Activated CD4-positive, alpha-beta T cell treated with anti-CD3 and anti-CD28 coated beads, Interleukin-2, amount 10 ng/mL, durations not matched to agents 7 days and 5 days (primary cell): Measurements from ENCODE around the gene C16orf96. TPM values are rescaled to one million over a fixed set of nuclear protein-coding genes. Genes with fewer than 3 reads are reported as not detected.

Source experiments
- CTCF ChIA-PET: fragments of 350-600 bp; sonication (Branson Sonifier 250); formaldehyde crosslinking; loops from one replicate; lab custom pipeline; 2021; ENCODE audit warnings: antibody characterized with exemption; lab: Charles Lee
- POLR2A ChIA-PET: fragments of 350-600 bp; sonication (Branson Sonifier 250); formaldehyde crosslinking; loops from one replicate; lab custom pipeline; 2021; ENCODE audit warnings: antibody characterized with exemption; lab: Charles Lee
- DNase-seq: peaks from one replicate; pipeline ENCODE4 v3.0.0-alpha.2; 2020
- H3K27ac Mint-ChIP-seq: one replicate; pipeline ENCODE4 v1.8.0; 2021; ENCODE audit warnings: mild to moderate bottlenecking, moderate library complexity, mixed read lengths
- H3K27me3 Mint-ChIP-seq: one replicate; pipeline ENCODE4 v1.8.0; 2021; ENCODE audit warnings: mixed read lengths
- H3K36me3 Mint-ChIP-seq: one replicate; pipeline ENCODE4 v1.8.0; 2021; ENCODE audit warnings: low read depth, mixed read lengths
- H3K4me1 Mint-ChIP-seq: one replicate; pipeline ENCODE4 v1.8.0; 2021; ENCODE audit warnings: mixed read lengths
- H3K4me3 Mint-ChIP-seq: one replicate; pipeline ENCODE4 v1.8.0; 2021; ENCODE audit warnings: mild to moderate bottlenecking, moderate library complexity, mixed read lengths
- H3K9me3 Mint-ChIP-seq: one replicate; pipeline ENCODE4 v1.8.0; 2021; ENCODE audit warnings: mixed read lengths
- total RNA-seq, 2 experiments: library from RNA; stranded (reverse); gene quantifications; one replicate each; pipeline ENCODE4 v1.2.3, GENCODE V29; 2021

The C16orf96 gene
- total RNA-seq, 2 experiments from 2014 or later = 0.21 to 0.22 TPM

DNA sequence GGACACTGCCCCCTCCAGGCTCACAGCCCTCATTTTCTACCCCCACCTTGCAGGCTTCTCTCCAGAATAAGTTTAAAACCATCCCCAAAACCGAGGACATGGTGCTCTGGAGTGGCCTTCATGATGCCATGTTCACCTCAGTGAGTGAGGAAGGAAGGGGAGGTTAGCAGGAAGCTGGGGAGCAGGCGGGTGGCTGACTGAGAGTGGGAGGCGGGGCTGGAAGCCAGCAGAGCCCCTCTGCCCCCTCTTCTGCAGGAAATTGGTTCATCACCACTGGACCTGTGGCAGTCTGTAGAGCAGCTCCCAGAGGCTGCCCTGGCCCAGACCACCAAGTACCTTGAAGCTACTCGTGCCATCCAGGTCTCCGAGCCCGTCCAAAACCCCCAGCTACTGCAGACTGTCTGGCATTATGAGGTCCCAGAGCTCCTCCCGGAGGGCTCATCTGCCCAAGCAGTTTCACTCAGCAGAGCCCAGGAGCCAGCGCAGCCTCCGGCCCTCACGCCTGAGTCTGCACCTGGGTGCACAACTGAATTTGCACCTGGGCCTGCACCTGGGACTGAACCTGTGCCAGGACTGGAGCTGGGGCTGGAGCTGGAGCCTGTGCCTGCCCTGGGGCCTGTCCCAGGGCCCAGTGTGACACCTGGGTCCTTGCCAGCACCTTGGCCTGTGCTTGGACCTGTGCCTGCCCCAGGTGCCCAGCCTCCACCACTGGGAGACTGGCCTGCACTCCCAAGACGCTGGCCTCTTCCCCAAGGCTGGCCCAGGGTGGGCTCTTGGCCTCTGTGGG, 19.0 kb downstream of the C16orf96 start:
- Mint-ChIP-seq H3K4me1 (peaks cover 7% of the 10 kb centered on the region), H3K4me3 (no peak overlapping the region), H3K27ac (no peak overlapping the region), H3K36me3 (no peaks in the 10 kb centered on the region), H3K9me3 (no peaks in the 10 kb centered on the region), H3K27me3 (no peaks in the 10 kb centered on the region)
- ChIA-PET CTCF (interaction anchor here (1.0 to 1.9 kb wide), 2 partner anchors 10 to 102 kb away, joined by 3 to 4 read pairs; no protein-coding TSS in a partner anchor), POLR2A (no interaction called here)
- no peak for DNase-seq

- DNase-seq = no peak
- Mint-ChIP-seq H3K36me3 (no peaks in the 10 kb centered on the region), H3K4me1 (peaks cover 7% of the 10 kb centered on the region), H3K4me3 (no peak overlapping the region), H3K27ac (no peak overlapping the region), H3K27me3 (no peaks in the 10 kb centered on the region), H3K9me3 (no peaks in the 10 kb centered on the region)
- CTCF ChIA-PET = interaction anchor here (1.0 kb wide), 1 partner anchor 103 kb away, joined by 3 read pairs; no protein-coding TSS in a partner anchor
- POLR2A ChIA-PET = no interaction called here
These were observed 19.9 kb downstream of the C16orf96 start for GRCh38 chr16:4576008-4576407.

- H3K4me1 Mint-ChIP-seq = peaks cover 7% of the 10 kb centered on the region
- ChIA-PET CTCF (interaction anchor here (1.2 to 1.6 kb wide), 2 partner anchors 18 to 45 kb away, joined by 3 to 4 read pairs; partner anchors contain the start of gene MGRN1), POLR2A (no interaction called here)
- no peaks in the 10 kb centered on the region for H3K9me3 Mint-ChIP-seq
- H3K4me3 Mint-ChIP-seq = no peak overlapping the region
- no peak for DNase-seq
- H3K27me3 Mint-ChIP-seq = no peaks in the 10 kb centered on the region
- no peaks in the 10 kb centered on the region for H3K36me3 Mint-ChIP-seq
- no peak overlapping the region for H3K27ac Mint-ChIP-seq
These were observed 22.9 kb downstream of the C16orf96 start for GRCh38 chr16:4578961-4579530.

DNA sequence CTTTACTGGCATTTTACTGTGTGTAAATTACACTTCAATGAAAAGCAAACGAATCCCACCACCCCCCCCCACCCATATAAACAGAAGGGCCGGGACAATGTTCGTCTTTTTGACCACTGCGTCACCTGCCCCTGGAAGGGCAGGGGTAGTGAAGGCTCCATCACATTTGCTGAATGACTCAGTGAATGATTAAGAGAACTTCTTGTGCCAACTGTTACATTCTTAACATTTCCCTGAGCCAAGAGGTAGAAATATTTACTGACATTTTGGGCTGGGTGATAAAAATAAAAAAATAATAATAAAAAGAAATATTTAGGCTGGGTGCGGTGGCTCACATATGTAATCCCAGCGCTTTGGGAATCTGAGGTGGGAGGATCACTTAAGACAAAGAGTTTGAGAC, 24.1 kb downstream of the C16orf96 start:
- no peak overlapping the region for H3K27ac Mint-ChIP-seq
- H3K27me3 Mint-ChIP-seq = no peaks in the 10 kb centered on the region
- CTCF ChIA-PET = no interaction called here
- no peaks in the 10 kb centered on the region for H3K36me3 Mint-ChIP-seq
- no peaks in the 10 kb centered on the region for H3K9me3 Mint-ChIP-seq
- no peak for DNase-seq
- POLR2A ChIA-PET = no interaction called here
- no peak overlapping the region for H3K4me3 Mint-ChIP-seq
- H3K4me1 Mint-ChIP-seq = no peaks in the 10 kb centered on the region

DNA sequence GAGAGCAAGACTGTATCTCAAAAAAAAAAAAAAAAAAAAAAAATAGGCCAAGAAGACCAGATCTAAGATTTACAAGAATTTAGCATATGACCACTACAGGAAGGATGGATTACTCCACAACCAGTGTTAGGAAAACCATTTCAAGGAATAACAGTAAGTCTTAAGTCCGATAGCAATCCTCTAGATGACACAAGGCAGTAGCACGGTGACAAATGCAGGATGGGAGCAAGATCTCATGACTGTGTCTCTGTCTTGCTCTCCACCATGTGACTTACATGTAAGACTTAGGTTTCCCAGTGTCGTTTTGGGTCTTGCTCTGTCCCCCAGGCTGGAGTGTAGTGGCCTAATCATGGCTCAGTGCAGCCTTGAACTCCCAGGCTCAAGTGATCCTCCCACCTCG, 27.8 kb downstream of the C16orf96 start:
- no peaks in the 10 kb centered on the region for H3K36me3 Mint-ChIP-seq
- H3K27ac Mint-ChIP-seq = no peak overlapping the region
- H3K4me1 Mint-ChIP-seq = peaks cover 3% of the 10 kb centered on the region
- ChIA-PET POLR2A (no interaction called here), CTCF (no interaction called here)
- H3K4me3 Mint-ChIP-seq = no peak overlapping the region
- peaks cover 2% of the 10 kb centered on the region for H3K9me3 Mint-ChIP-seq
- peaks cover 14% of the 10 kb centered on the region for H3K27me3 Mint-ChIP-seq
- no peak for DNase-seq

DNA sequence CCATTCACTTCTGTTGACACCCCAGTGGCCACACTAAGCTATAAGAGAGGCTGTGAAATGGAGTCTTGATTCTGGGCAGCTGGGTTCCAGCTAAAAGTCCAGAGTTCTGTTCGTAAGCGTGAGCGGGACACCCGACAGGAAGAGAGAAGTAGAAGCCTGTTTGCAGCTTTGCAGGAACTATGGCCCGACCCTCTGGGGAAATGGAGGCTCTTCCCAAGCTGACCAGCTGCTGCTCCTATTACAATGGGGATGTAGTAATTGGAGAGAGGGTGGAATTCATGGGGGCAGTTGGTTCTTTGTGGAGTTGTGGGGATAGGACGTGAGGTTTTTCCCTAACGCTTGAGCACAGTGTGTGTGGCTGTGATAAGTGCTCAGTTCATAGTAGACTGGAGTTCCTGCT, 30.2 kb downstream of the C16orf96 start:
- ChIA-PET CTCF (interaction anchor here (0.7 to 2.8 kb wide), 3 partner anchors 14 to 228 kb away, joined by 3 to 8 read pairs (median 3); no protein-coding TSS in a partner anchor), POLR2A (interaction anchor here (0.6 kb wide), 1 partner anchor 163 kb away, joined by 3 read pairs; no protein-coding TSS in a partner anchor)
- no peak overlapping the region for H3K4me3 Mint-ChIP-seq
- peaks cover 14% of the 10 kb centered on the region for H3K27me3 Mint-ChIP-seq
- H3K9me3 Mint-ChIP-seq = peaks cover 2% of the 10 kb centered on the region
- peaks cover 3% of the 10 kb centered on the region for H3K4me1 Mint-ChIP-seq
- no peak for DNase-seq
- H3K36me3 Mint-ChIP-seq = no peaks in the 10 kb centered on the region
- no peak overlapping the region for H3K27ac Mint-ChIP-seq

GRCh38 chr16:4588386-4588785, 32.2 kb downstream of the C16orf96 start:
- Mint-ChIP-seq H3K4me3 (no peak overlapping the region), H3K9me3 (peaks cover 2% of the 10 kb centered on the region), H3K4me1 (peaks cover 3% of the 10 kb centered on the region), H3K27ac (no peak overlapping the region), H3K27me3 (peaks cover 14% of the 10 kb centered on the region), H3K36me3 (no peaks in the 10 kb centered on the region)
- CTCF ChIA-PET = interaction anchor here (1.2 to 1.7 kb wide), 2 partner anchors 11 to 81 kb away, joined by 4 to 6 read pairs; no protein-coding TSS in a partner anchor
- POLR2A ChIA-PET = interaction anchor here (0.6 kb wide), 1 partner anchor 25 kb away, joined by 3 read pairs; no protein-coding TSS in a partner anchor
- no peak for DNase-seq

DNA sequence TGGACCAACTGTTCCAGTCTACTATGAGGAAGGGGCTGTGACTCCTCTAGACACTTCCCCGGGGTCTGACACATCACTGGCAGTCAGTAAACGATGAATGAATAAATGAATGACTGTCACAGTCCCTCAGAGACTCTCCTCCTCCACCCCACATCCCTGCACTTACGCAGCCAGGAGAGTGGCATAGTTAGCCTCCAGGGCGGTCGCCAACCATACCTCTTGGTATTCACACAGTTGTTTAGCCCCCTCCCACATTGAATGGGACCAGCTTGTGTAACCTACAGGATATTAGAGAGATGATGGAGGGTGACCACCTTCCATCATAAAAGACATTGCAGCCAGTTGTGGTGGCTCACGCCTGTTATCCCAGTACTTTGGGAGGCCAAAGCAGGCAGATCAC, 32.8 kb downstream of the C16orf96 start:
- Mint-ChIP-seq H3K27me3 (peaks cover 14% of the 10 kb centered on the region), H3K9me3 (peaks cover 2% of the 10 kb centered on the region), H3K36me3 (no peaks in the 10 kb centered on the region), H3K4me3 (no peak overlapping the region), H3K4me1 (peaks cover 3% of the 10 kb centered on the region), H3K27ac (no peak overlapping the region)
- ChIA-PET CTCF (interaction anchor here (1.2 kb wide), 1 partner anchor 82 kb away, joined by 4 read pairs; no protein-coding TSS in a partner anchor), POLR2A (interaction anchor here (0.6 kb wide), 1 partner anchor 26 kb away, joined by 3 read pairs; no protein-coding TSS in a partner anchor)
- no peak for DNase-seq

DNA sequence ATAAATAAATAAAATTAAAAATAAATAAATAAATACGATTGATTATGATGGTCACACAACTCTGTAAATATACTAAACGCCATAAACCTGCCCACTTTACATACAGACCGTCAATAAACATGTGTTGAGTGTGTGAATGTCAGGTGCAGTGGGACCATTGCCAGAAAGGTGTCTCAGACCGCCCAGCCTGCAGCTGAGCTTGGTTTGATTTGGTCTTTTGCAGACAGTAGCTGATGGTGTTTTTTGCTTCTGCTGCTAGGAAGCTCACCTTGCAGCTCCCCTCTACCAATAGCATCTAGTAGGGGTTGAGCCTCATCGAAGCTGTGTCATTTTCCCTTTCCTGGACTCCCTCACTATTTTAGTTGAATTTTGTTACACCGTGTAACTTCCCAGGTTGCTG, 35.1 kb downstream of the C16orf96 start:
- no peak overlapping the region for H3K4me3 Mint-ChIP-seq
- H3K36me3 Mint-ChIP-seq = no peaks in the 10 kb centered on the region
- no peak overlapping the region for H3K27ac Mint-ChIP-seq
- no peak for DNase-seq
- peaks cover 9% of the 10 kb centered on the region for H3K27me3 Mint-ChIP-seq
- POLR2A ChIA-PET = no interaction called here
- H3K9me3 Mint-ChIP-seq = peaks cover 2% of the 10 kb centered on the region
- CTCF ChIA-PET = interaction anchor here (0.6 to 1.0 kb wide), 3 partner anchors 12 to 39 kb away, joined by 3 to 6 read pairs (median 4); no protein-coding TSS in a partner anchor
- no peaks in the 10 kb centered on the region for H3K4me1 Mint-ChIP-seq

GRCh38 chr16:4591706-4592470, 35.7 kb downstream of the C16orf96 start:
- Mint-ChIP-seq H3K36me3 (no peaks in the 10 kb centered on the region), H3K9me3 (peaks cover 2% of the 10 kb centered on the region), H3K4me3 (no peak overlapping the region), H3K27ac (no peak overlapping the region), H3K27me3 (peaks cover 3% of the 10 kb centered on the region), H3K4me1 (no peaks in the 10 kb centered on the region)
- ChIA-PET POLR2A (no interaction called here), CTCF (interaction anchor here (0.6 to 1.0 kb wide), 2 partner anchors 11 to 459 kb away, joined by 3 read pairs; no protein-coding TSS in a partner anchor)
- no peak for DNase-seq

DNA sequence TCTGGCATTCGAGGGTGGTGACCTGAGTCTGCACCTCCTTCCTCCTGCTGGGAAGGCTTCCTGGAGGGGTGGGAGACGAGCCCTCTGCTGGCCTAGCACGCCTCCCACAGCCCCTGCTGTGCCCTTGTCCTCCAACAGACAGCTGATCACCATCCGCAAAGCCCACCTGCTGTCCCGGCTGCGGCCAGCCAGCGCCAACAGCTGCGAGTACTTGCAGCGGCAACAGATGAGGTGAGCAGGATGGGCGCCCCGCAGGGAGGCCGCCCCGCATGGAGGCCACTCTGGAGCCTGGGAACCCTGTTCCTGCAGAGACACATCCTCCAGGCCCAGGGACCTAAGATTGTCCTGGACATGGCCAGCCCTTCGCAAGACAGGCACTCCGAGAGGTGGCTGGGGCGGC, 36.9 kb downstream of the C16orf96 start:
- ChIA-PET CTCF (interaction anchor here (0.6 to 1.3 kb wide), 2 partner anchors 35 to 106 kb away, joined by 3 read pairs; no protein-coding TSS in a partner anchor), POLR2A (no interaction called here)
- no peaks in the 10 kb centered on the region for H3K27me3 Mint-ChIP-seq

More for the DNA sequence above, 36.9 kb downstream of the C16orf96 start:
- DNase-seq = no peak
- Mint-ChIP-seq H3K27ac (no peak overlapping the region), H3K4me3 (no peak overlapping the region), H3K4me1 (no peaks in the 10 kb centered on the region), H3K36me3 (no peaks in the 10 kb centered on the region), H3K9me3 (peaks cover 1% of the 10 kb centered on the region)
